HG02973 (cell line): Measurements from ENCODE around the gene CUBN.

Source experiments
- ATAC-seq: cut with Tn5 transposase; IDR thresholded peaks from one replicate; pipeline ENCODE4 v1.9.1; 2021; ENCODE audit warnings: moderate library complexity; ENCODE audit not compliant: unreplicated experiment

The CUBN gene

GRCh38 chr10:17109475-17110207 lies 20.0 kb downstream of the CUBN start:
- ATAC-seq = no peak

DNA sequence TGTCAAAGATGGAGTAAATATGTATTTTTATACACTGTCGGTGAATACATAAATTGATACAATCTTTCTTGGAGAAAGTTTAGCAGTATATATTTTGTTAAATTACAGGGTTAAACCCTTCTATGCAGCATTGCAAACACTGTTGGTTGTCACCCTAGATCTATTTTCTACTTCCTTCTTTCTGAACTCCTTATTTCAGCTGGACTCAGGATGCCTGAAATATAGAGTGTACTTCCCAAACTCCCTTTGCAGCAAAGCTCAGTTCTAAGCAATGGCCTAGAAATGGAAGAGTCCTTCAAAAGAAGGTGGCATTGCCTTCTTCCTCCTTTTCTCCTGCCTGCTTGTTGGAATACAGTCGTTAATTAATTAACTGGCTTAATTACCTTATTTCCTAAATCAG lies 20.6 kb downstream of the CUBN start:
- ATAC-seq = no peak

- no peak for ATAC-seq
Observed at GRCh38 chr10:17106991-17107390, 22.6 kb downstream of the CUBN start.

- no peak for ATAC-seq
Observed at GRCh38 chr10:17101910-17102266, 27.7 kb downstream of the CUBN start.

DNA sequence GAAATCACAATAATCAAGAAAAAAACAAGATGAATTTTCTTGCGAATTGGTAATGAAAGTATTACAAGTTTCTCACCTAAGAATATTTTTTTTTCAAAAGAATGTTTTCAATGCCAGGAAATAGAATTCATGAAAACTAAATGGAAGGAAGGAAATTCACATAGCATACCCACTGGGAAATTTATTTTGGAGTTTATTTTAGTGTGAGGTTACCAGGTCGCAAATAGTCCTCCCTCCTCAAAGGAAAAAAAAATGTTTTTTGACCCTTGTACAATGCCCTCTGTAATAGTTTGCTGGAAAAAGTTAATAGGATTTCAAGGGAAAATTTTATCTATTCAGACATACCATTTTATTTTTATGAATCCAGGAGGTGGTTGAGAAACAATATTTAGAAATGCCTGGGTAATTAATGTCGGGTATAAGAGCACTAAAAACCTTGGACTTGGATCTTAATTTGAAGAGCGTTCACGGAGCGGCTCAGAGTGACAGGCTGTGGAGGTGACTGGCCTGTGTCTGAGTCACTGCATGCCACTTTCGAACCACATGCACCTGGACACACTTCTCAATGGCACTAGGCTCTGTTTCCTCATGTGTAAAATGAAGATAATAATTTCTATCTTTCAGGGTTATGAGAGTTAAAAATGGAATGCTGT lies 28.2 kb downstream of the CUBN start:
- no peak for ATAC-seq

DNA sequence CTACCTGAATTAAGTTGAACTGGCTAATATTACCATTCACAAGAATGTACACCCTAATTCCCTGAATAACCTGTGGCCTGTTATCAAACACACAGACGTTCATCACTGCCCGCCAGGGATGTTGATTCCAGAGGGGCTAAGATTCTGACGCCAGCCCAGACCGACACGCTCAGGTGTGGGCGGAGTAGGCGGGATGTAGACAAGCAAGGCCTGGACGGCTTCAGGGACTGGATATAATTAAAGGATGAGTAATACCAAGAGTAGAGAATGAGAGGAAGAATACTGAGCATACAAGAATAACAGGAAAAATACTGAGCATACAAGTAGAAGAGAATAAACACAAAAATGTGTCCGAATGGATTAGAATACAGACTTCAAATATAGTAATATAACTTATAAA lies 29.0 kb downstream of the CUBN start:
- no peak for ATAC-seq

DNA sequence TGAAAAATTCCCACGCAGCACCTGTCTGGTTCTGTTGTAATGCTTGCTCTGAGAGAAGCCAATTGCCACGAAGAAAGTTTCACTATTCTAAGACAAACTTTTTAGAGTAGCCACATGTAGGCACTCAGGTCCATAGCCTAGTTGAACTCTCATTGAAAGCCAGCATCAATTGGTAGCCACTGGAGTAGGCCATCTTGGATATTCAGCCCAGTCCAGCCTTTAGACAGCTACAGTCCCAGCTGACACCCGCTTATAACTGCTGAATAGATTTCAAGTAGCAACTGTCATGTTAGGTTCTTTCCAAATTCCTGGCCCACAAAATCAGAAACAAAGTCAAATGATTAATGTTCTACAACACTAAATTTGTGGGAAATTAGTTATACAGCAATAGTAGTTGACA lies 31.6 kb downstream of the CUBN start:
- no peak for ATAC-seq

GRCh38 chr10:17094844-17095243 lies 34.8 kb downstream of the CUBN start:
- no peak for ATAC-seq

DNA sequence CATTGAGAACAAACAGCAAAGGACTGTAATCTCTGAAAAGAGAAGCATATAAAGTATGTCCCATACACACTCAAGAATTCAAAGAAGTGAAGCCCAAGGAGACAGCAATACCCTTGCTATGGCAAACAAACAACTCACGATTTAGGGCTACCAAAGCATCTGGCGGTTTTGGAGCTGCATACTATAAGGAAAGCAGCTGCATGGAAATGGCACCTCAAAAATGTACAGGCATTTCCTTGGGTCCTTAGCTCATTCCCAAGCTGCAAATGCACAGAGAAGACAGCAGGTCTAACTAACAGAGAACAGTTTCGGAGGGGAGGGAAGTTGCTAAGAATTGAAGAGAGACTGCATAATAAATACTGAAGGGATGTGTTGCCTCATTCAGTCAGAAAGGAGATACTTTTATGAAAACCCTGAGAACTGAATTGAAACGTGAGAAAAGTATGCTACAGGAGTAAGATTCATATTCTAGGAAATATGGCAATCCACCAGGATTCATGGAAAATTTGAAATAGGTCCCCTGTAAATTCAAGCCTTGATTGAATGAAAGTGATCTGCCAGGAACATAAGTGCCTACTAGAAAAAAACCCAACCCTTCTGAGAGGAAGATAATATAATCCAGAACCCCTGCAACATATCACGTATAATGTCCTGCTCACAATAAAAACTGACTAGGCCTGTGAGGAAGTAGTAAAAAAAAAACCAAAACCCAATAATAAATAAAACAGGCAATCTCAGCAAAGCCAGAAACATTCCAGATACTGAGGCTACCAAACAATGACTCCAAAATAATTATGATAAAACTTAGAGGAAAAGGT lies 36.4 kb downstream of the CUBN start:
- ATAC-seq = no peak

- ATAC-seq = no peak
Observed at GRCh38 chr10:17092216-17092944, 37.2 kb downstream of the CUBN start.

DNA sequence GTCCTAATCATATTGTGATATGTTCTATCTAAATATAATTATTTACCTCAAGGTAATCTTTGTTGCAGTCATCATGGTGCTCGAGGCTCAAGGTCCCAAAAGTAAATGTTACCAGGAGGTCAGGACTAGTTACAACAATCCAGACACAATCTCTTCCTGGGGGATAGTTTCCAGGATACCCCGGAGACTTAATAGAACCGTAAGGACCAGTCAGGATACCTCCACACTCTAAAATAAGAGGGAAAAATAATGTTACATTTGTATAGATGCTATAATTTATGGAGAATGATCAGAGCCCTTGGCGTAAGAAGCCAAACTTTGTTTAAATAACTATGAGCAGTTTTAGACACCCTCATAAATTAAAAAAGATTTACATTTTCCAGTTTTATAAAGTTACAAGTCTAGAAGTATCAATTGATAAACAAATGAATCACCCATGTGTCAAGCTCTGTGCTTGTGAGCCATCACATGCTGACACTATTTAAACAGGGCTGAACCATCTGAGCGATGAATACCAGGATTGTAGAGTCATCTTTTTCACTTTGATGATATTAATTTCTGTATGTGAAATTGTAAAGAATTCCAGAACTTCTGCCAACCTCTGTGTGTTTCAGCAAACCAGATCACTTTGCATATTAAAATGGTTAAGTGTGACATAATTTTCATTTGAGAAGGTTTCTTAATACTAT lies 41.3 kb downstream of the CUBN start:
- ATAC-seq = no peak

DNA sequence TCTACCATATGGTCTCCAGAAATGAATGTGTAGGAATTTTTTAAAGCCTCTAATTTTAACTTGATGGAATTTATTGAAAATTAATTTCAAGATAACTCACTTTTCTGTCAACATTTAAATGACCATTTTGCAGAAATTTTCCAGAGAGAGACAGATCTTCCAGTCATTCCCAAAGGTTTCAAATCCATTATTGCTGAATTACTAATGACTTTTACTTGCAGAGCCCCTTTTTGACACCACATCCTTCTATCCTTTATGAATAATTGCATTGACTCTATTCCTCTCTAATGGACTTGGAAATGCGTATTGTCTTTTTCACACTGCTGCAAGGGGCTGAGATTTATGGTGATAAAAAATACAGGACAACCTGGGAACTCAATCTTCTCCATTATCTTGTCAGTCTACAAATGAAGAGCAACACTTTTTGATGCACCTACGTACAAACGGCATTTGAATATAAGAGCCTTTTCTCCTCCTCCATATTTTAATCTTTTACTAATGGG lies 42.7 kb downstream of the CUBN start:
- ATAC-seq = no peak

- no peak for ATAC-seq
Observed at GRCh38 chr10:17085011-17085725, 44.4 kb downstream of the CUBN start.

DNA sequence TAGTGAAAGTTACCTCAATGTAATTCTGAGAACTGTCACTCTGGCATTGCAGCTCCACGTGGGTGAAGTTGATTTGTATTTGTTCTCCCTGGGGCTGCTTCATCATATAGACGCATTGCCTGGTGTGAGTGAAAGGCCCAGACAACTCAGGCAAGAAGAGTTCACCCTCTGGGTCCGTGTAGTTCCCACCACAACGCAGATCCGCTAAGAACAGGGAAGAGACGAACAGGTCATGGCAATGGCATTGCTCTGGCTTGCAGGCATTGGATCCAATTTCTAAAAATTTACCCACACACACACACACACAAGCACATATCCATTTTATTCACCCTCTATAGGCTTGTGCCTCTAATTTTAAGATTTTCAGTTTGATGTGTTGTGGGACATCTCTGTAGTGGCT lies 45.4 kb downstream of the CUBN start:
- no peak for ATAC-seq

DNA sequence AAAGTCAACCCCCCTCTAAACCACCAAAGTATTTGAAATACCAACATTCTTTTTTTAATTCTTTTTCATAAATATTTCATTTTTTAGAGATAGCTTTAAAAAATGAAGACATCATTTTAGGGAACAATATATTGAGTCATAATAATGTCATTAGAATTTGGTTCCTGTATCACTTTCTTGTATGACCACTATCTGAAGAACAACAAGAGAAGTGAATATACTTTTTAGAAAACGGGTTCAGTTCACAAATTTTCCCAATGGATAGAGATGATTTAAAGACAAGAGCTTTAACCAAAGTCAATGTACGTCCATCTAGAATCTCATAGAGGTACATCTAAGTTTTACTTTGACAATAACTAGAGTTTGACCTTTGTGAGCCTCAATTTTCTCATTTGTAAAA lies 48.2 kb downstream of the CUBN start:
- no peak for ATAC-seq

DNA sequence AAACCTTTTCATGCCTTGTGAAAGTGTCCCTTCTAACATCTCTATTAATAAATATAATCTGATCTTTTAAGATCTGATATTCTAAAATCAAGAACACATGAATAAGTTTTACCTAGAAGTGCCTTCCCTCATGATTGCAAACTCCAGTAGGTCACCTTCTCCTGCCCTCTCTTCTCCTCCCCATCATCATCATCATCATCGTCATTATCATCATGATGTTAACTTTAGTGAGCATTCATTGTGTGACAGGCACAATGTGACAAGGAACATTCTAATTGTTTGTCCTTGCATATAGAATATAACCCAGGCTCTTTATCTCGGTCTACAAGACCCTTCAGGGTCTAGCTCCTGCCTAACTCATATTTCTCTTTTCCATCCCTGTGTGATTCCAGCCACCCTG lies 51.7 kb downstream of the CUBN start:
- no peak for ATAC-seq

DNA sequence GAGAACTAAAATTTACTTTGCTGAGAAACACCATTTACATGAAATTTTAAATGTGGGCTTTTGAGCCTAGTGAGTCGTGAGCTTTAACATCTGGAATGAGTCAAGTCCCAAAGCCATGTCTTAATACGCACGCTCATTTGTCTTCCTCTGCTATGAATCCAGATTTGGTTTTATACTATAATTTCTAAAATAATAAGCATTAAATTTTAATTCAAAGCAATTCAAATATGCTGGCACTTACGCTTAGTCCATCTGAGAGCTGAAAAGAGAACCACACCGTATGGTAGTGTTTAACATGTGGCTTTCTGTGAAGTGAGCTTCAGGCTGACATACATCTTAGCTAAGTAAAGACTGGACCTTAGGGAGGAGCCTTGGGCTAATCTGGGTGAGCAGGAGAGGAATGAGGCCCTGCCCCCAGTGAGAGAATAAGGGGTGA lies 52.2 kb downstream of the CUBN start:
- ATAC-seq = no peak

DNA sequence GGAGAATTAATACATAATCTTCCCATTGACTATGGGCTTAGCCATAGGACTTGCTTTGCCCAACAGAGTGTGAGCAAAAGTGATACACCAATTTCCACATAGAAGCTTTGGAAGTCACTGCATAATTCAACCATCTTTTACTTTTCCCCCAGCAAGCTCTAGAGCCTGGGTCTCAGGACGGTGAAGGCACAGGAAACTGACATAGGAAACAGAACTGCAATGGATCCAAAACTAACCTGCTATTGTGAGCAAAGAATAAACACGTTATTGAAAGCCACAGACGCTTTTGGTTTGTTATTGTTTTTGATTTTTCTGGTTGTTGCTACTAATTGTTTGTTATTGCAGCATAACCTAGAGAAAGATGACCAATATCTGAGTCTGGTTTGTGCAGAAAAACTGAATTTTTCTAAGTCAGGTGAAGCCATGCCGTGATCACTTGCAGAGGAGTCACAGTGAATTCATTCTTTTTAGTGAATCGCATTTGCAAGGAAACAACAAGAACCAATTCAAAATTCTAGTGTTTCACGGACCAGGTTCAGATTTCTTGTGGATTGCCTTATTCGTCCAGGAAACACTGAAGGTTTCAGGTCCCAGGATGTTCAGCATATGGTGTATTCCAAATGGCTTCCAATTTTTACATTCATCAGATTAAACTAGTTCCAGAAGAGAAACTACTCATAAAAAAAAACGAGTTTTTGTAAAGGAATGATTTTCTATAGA lies 52.8 kb downstream of the CUBN start:
- ATAC-seq = no peak
